ENCODE results near the gene CDH26.

CDH26 gene

DNA sequence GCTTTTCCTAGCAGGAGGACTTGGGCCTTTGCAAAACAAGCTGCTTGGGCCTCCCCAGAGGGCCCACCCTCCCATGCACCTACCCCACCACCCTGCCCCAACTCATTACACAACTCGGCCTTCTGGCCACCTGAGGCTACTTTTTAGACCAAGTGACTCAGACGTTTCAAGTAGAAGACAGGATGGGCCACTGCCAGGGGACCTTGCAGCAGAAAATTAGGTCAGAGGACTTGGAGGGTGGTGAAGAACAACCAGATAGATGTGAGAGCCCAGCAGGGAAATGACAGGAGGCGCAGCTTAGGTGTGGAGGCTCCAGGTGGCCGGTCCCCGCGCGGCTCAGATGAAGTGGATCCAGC lies 19.5 kb upstream of the CDH26 start:
- peaks cover 3% of the 10 kb centered on the region for H3K36me3 Mint-ChIP-seq (ENCODE audit: low read depth)
- peak overlapping the region; percentile 89 to 93 (median 93) for H3K4me3 Mint-ChIP-seq
- peaks cover 13% of the 10 kb centered on the region for H3K27me3 Mint-ChIP-seq (ENCODE audit: low read depth)
- TF ChIP-seq, protein P1, sequence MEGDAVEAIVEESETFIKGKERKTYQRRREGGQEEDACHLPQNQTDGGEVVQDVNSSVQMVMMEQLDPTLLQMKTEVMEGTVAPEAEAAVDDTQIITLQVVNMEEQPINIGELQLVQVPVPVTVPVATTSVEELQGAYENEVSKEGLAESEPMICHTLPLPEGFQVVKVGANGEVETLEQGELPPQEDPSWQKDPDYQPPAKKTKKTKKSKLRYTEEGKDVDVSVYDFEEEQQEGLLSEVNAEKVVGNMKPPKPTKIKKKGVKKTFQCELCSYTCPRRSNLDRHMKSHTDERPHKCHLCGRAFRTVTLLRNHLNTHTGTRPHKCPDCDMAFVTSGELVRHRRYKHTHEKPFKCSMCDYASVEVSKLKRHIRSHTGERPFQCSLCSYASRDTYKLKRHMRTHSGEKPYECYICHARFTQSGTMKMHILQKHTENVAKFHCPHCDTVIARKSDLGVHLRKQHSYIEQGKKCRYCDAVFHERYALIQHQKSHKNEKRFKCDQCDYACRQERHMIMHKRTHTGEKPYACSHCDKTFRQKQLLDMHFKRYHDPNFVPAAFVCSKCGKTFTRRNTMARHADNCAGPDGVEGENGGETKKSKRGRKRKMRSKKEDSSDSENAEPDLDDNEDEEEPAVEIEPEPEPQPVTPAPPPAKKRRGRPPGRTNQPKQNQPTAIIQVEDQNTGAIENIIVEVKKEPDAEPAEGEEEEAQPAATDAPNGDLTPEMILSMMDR (IDR thresholded peaks at IDR 0.05; ENCODE audit: unreplicated experiment in 3 of 3), result no peak
- H3K4me1 Mint-ChIP-seq, result peaks cover 42% of the 10 kb centered on the region
- H3K9me3 Mint-ChIP-seq, result no peaks in the 10 kb centered on the region
- peak overlapping the region; percentile 49 to 94 (median 92) for H3K27ac Mint-ChIP-seq

DNA sequence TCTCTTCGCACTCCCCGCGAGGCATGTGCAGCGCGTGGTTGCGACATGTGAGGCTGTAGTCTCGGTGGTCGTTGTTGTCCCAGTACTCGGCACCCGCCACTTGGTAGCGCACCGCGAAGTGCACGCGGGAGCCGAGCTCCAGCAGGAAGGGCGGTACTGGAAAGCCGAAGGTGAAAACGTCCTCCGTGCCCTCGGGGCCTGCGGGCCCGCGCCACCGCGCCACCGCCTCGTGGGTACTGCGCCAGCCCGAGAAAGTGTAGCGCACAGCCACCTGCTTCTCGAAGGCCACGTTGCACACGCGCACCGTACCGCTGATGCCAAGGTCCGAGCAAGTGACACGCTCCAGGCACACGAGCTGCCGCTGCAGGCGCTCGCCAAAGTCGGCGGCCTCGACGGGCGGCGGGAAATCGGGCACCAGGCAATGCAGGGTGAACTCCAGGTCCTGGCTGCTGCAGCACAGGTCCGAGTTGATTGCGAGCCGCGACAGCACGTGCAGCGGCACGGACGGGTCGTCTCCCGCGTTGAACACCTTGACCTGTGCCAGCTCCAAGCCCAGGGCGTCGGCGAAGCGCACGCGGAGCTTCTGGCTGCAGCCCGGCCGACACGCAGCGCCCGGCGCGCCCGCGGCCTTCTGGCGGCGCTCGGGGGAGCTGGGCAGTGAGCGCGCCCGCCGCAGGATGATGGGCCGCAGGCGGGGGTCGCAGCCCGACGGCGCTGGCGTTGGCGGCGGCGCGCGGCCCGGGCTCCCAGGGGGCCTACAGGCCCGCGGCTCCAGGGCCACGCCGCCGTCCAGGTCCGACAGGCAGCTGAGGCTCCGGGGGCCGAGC lies 19.0 kb upstream of the CDH26 start:
- Mint-ChIP-seq H3K4me3 (peak overlapping the region; percentile 94 to 98 (median 97)), H3K4me1 (peaks cover 48% of the 10 kb centered on the region), H3K36me3 (ENCODE audit: low read depth) (peaks cover 8% of the 10 kb centered on the region), H3K27me3 (ENCODE audit: low read depth) (peaks cover 14% of the 10 kb centered on the region), H3K9me3 (no peaks in the 10 kb centered on the region), H3K27ac (peak overlapping the region; percentile 92 to 97 (median 94))
- TF ChIP-seq, protein P1 (IDR thresholded peaks at IDR 0.05; ENCODE audit: unreplicated experiment in 3 of 3), result no peak

GRCh38 chr20:59939879-59940128 lies 18.4 kb upstream of the CDH26 start:
- Mint-ChIP-seq H3K9me3 (no peaks in the 10 kb centered on the region), H3K27me3 (ENCODE audit: low read depth) (peaks cover 17% of the 10 kb centered on the region), H3K4me3 (peak overlapping the region; percentile 94 to 98 (median 97)), H3K27ac (peak overlapping the region; percentile 97 to 100 (median 100)), H3K4me1 (peaks cover 53% of the 10 kb centered on the region), H3K36me3 (ENCODE audit: low read depth) (peaks cover 14% of the 10 kb centered on the region)
- TF ChIP-seq, protein P1 (IDR thresholded peaks at IDR 0.05; ENCODE audit: unreplicated experiment in 3 of 3), result no peak

GRCh38 chr20:59940129-59940955 lies 17.9 kb upstream of the CDH26 start, which contains the start of the genes FAM217B and PPP1R3D:
Gene FAM217B (plus strand): TSS chr20:59940389. CDS start chr20:59943944, 3,555 bp downstream.
Gene PPP1R3D (minus strand): TSS chr20:59940305. CDS start chr20:59939931, 374 bp downstream.
- H3K27ac Mint-ChIP-seq, result peak within 1 kb of the TSS; percentile 97 to 100 (median 100)
- H3K36me3 Mint-ChIP-seq (ENCODE audit: low read depth), result peaks cover 16% of the 10 kb centered on the region
- peak within 1 kb of the TSS; percentile 94 to 98 (median 97) for H3K4me3 Mint-ChIP-seq
- H3K4me1 Mint-ChIP-seq, result peaks cover 59% of the 10 kb centered on the region
- TF ChIP-seq, protein P1 (IDR thresholded peaks at IDR 0.05; ENCODE audit: unreplicated experiment in 3 of 3), result peak in 1 of 3 experiments; percentile 34
- peaks cover 12% of the 10 kb centered on the region for H3K27me3 Mint-ChIP-seq (ENCODE audit: low read depth)
- no peaks in the 10 kb centered on the region for H3K9me3 Mint-ChIP-seq

GRCh38 chr20:59940956-59941294 lies 17.3 kb upstream of the CDH26 start:
- peaks cover 9% of the 10 kb centered on the region for H3K27me3 Mint-ChIP-seq (ENCODE audit: low read depth)
- H3K4me3 Mint-ChIP-seq, result peak overlapping the region; percentile 94 to 98 (median 94)
- H3K9me3 Mint-ChIP-seq, result no peaks in the 10 kb centered on the region
- TF ChIP-seq, protein P1 (IDR thresholded peaks at IDR 0.05; ENCODE audit: unreplicated experiment in 3 of 3), result no peak
- peaks cover 64% of the 10 kb centered on the region for H3K4me1 Mint-ChIP-seq
- H3K27ac Mint-ChIP-seq, result peak overlapping the region; percentile 97 to 100 (median 100)
- peaks cover 20% of the 10 kb centered on the region for H3K36me3 Mint-ChIP-seq (ENCODE audit: low read depth)

Data from nephron (organoid).